ENCODE results near the gene GTPBP3.

DNA sequence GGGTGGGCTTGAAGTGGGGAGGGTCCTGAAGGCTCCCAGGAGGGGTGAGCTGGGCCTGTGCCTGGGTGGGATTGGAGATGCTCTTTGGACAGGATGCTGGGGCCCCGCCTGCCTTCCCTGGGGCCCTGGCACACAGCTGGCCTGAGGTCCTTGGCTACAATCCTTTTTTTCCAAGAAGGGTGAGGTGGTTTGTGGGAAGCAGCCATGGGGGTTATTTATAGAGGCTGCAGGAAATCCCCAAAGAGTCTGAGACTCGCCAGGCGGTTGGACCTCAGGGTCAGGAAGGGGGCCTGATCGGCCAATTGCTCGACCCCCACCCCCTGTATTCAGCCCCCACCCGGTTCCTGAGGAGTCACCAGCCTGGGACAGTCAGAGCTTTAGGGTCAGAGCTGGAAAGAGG, 10.0 kb downstream of the GTPBP3 start:
- no peak for TF ChIP-seq CTCF (conservative IDR thresholded peaks at IDR 0.05; ENCODE audit: low read depth in 2 of 2)
- TF ChIP-seq JUNB (IDR thresholded peaks at IDR 0.05; ENCODE audit: unreplicated experiment), result no peak
- TF ChIP-seq STAT1 (IDR thresholded peaks at IDR 0.05; ENCODE audit: unreplicated experiment), result no peak
- TF ChIP-seq POLR2AphosphoS5 (IDR thresholded peaks at IDR 0.05; ENCODE audit: low read depth), result no peak
- no peak for TF ChIP-seq EZH2 (IDR thresholded peaks at IDR 0.05; ENCODE audit: low read depth, unreplicated experiment)
